DND-41 (cell line): ENCODE results near the gene NEMP2.

Experiments
- EZH2 ChIP-seq: IDR thresholded peaks from 3 replicates; pipeline ENCODE4 v1.6.1; 2012; ENCODE audit warnings: borderline replicate concordance, low read depth, mild to moderate bottlenecking, moderate library complexity, low read length, inconsistent platforms; ENCODE audit not compliant: severe bottlenecking
- TF ChIP-seq, protein P1 (sequence below): IDR thresholded peaks from 2 replicates; pipeline ENCODE4 v1.5.1; 2012; ENCODE audit warnings: borderline replicate concordance, low read length, moderate library complexity, mild to moderate bottlenecking; ENCODE audit not compliant: poor library complexity, severe bottlenecking; ENCODE audit errors: extremely low read depth

DNA sequence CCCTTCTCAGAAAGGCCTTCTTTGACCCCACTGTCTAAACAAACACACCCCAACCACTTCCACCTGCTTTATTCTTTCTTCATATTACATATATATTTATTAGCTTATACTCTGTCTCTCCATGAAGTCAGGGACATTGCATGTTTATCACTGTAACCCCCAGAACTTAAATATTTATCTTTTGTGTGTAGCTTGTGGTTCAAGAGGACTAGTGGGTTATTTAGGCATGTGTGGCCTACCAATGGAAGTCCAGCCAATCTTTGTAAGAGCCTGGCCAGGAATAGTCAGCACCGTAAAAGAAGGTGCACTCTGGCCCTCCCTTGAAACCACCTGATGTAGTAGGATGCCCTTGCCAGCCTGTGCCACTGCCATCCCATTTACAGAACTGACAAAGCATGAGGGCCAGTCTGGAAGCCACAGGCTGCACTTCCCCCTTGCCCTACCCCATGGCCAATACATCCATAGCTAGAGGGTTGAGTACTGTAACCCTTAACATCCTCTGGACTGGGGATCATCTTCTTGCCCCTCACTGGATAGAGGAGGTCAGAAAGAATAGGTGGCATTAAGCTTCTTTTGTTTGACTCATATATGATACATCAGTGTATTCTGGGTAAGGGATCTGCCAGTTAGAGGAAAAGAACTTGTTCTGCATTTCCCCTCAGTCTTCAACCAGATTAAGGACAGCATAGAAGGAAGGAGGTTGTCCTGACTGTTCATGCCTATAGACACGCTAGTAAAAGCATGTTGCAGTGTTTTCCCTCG lies 4.9 kb downstream of the NEMP2 start:
- TF ChIP-seq, protein P1, sequence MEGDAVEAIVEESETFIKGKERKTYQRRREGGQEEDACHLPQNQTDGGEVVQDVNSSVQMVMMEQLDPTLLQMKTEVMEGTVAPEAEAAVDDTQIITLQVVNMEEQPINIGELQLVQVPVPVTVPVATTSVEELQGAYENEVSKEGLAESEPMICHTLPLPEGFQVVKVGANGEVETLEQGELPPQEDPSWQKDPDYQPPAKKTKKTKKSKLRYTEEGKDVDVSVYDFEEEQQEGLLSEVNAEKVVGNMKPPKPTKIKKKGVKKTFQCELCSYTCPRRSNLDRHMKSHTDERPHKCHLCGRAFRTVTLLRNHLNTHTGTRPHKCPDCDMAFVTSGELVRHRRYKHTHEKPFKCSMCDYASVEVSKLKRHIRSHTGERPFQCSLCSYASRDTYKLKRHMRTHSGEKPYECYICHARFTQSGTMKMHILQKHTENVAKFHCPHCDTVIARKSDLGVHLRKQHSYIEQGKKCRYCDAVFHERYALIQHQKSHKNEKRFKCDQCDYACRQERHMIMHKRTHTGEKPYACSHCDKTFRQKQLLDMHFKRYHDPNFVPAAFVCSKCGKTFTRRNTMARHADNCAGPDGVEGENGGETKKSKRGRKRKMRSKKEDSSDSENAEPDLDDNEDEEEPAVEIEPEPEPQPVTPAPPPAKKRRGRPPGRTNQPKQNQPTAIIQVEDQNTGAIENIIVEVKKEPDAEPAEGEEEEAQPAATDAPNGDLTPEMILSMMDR, result no peak
- no peak for TF ChIP-seq EZH2
